Panc1 (cell line): Measurements from ENCODE around the gene EML6.

Source experiments
- CTCF ChIP-seq: fragments of 450-650 bp; IDR thresholded peaks from 2 replicates; pipeline ENCODE4 v1.5.1; 2017; ENCODE audit warnings: mild to moderate bottlenecking
- POLR2AphosphoS5 ChIP-seq: IDR thresholded peaks from 2 replicates; pipeline ENCODE4 v1.6.1; 2012; ENCODE audit warnings: mild to moderate bottlenecking, low read depth, low read length, moderate library complexity
- REST ChIP-seq, 2 experiments: IDR thresholded peaks; 2 replicates each; pipeline ENCODE4 v1.6.1; 2011 to 2012; ENCODE audit warnings: low read depth in 2 of 2, control low read depth in 1 of 2, low read length in 1 of 2, mild to moderate bottlenecking in 1 of 2, moderate library complexity in 1 of 2; ENCODE audit not compliant: insufficient read depth in 1 of 2
- SIN3A ChIP-seq: IDR thresholded peaks from 2 replicates; pipeline ENCODE4 v1.6.1; 2012; ENCODE audit warnings: low read depth, mild to moderate bottlenecking, low read length, moderate library complexity, borderline replicate concordance; ENCODE audit not compliant: insufficient read depth

- TF ChIP-seq SIN3A (no peak), CTCF (no peak), REST (IDR thresholded peaks at IDR 0.05; ENCODE audit: insufficient read depth in 1 of 2, low read depth in 2 of 2, low read length in 1 of 2) (no peak), POLR2AphosphoS5 (no peak)
Observed at GRCh38 chr2:54697934-54698333, 25.5 kb upstream of the EML6 start.
